ENCODE data around the gene SPAAR. TPM values are rescaled to one million over a fixed set of nuclear protein-coding genes. Genes with fewer than 3 reads are reported as not detected.
A peak's percentile ranks its signal among the peaks of the same experiment; 100 is the strongest.

Gene SPAAR
- total and polyA plus RNA-seq, 9 of the 15 experiments (the other 6 are each of a cell fraction or from before 2014, with no cell fraction given): not detected

DNA sequence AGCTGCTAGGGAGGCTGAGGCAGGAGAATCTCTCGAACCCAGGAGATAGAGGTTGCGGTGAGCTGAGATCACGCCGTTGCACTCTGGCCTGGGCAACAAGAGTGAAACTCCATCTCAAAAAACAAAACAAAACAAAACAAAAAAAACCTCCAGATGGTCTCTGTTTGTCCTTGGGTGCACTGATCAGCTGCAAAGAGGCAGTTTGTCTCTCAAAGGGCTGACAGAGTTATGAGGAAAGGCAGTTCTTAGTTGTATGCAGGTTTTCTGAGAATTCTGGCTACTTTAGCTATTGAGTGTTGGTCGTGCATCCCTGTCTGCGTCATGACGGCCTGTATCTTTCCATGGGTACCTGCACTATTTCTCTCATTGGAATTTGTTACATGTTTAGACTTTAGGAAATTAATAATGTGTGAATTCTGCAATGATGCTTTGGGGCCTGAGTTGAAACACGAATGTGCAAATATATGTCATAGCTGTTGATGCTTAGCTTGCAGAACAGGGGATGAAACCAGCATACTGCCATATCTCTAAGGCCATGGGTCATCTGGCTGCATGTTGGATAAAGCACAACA is 30.5 kb downstream of the SPAAR start (continued):
- no peak for TF ChIP-seq MED1 (CRISPR knock-in tag; IDR thresholded peaks at IDR 0.05; ENCODE audit: borderline replicate concordance)
- TF ChIP-seq, protein P1, sequence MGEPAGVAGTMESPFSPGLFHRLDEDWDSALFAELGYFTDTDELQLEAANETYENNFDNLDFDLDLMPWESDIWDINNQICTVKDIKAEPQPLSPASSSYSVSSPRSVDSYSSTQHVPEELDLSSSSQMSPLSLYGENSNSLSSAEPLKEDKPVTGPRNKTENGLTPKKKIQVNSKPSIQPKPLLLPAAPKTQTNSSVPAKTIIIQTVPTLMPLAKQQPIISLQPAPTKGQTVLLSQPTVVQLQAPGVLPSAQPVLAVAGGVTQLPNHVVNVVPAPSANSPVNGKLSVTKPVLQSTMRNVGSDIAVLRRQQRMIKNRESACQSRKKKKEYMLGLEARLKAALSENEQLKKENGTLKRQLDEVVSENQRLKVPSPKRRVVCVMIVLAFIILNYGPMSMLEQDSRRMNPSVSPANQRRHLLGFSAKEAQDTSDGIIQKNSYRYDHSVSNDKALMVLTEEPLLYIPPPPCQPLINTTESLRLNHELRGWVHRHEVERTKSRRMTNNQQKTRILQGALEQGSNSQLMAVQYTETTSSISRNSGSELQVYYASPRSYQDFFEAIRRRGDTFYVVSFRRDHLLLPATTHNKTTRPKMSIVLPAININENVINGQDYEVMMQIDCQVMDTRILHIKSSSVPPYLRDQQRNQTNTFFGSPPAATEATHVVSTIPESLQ (CRISPR knock-in tag; IDR thresholded peaks at IDR 0.05): no peak

DNA sequence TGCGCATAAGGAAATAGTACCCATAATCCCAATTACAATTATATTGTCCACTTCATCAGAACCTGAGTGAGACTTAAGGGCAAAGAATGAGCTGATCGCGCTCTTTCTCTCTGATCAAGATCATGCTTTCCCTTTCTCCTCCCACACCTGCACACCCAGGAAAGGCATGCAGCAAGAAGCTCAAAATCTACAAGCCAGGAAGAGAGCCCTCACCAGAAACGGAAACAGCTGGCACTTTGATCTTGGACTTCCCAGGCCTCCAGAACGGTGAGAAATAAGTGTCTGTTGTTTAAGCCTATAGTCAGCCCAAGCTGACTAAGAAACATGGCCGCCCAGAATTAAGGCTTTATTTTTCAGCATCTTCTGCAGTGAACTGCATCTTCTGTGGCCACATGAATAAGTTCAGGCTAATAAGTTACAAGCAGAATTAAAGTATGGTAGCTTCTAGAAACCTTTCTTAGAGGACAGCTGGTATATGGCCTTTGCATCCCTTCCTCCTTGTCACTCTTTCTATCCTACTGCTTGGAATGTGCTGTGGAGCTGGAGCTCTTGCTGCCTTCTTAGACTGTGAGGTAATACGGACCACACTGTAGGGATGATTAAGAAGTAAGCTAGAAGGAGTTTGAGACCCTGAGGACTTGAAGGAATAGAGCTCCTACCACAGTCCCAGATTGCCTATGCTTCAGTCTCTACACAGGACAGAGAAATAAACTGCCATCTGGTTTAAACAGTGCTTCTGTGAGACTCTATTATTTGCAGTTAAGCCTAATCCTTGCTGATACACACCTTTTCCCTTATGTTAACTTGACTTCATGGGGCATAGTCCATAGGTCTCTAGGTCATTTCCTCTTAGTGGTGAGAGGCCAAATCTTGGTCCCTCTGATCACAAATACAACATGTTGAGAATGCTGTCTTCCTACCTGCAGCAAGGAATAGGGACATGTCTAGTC is 31.4 kb downstream of the SPAAR start:
- no peak for TF ChIP-seq ZNF76 (CRISPR knock-in tag; IDR thresholded peaks at IDR 0.05; ENCODE audit: borderline replicate concordance)
- no peak for TF ChIP-seq YY1 (IDR thresholded peaks at IDR 0.05; ENCODE audit: borderline replicate concordance in 1 of 3, control insufficient read depth in 1 of 3, extremely low read depth in 1 of 3, insufficient read depth in 3 of 3, insufficient read length in 1 of 3, insufficient replicate concordance in 2 of 3, low read depth in 1 of 3, low read length in 2 of 3)
- intact Hi-C loops (cut with micrococcal nuclease) (no loop called here), in situ Hi-C loops (cut with MboI) (no loop called here)
- no peaks in the 10 kb centered on the region; the same call in 2 of the 3 replicates for H3K36me3 ChIP-seq (ENCODE audit: control insufficient read depth, insufficient read depth, low read length)
- no peaks in the 10 kb centered on the region for H3K9me3 ChIP-seq (replicated peaks; ENCODE audit: control insufficient read depth, insufficient read depth, low read depth, low read length)
- H2AFZ ChIP-seq (ENCODE audit: low read depth, low read length): peak overlapping the region; percentile 64
- no peaks in the 10 kb centered on the region for H3K9me1 ChIP-seq (ENCODE audit: control insufficient read depth, insufficient read depth, low read length)
- H4K20me1 ChIP-seq (replicated peaks; ENCODE audit: control insufficient read depth, insufficient read depth, low read length): no peaks in the 10 kb centered on the region
- H3K4me2 ChIP-seq (ENCODE audit: insufficient read depth, low read length): no peak overlapping the region
- ChIA-PET CTCF (ENCODE audit: low intra/inter-chr PET ratio) (no interaction called here), POLR2A (interaction anchor here (1.6 to 2.4 kb wide), 2 partner anchors 12 to 17 kb away, joined by 4 to 10 read pairs; no protein-coding TSS in a partner anchor)
- no peak overlapping the region for H3K4me3 ChIP-seq
- peaks cover 2 to 3% of the 10 kb centered on the region in 2 experiments; a peak in 3 of 5 replicates for H3K4me1 ChIP-seq (replicated peaks in 1 of 2; ENCODE audit: control insufficient read depth in 2 of 2, insufficient read depth in 2 of 2, low read length in 2 of 2)
- DNase-seq (ENCODE audit: extremely low read depth in 1 of 4, low spot score in 3 of 4) (no peak), ATAC-seq (no peak), FAIRE-seq (no peak)
- no peaks in the 10 kb centered on the region for H3K27me3 ChIP-seq (ENCODE audit: control insufficient read depth in 2 of 2, insufficient read depth in 2 of 2, low read length in 2 of 2)
- no peaks in the 10 kb centered on the region for H3K79me2 ChIP-seq (ENCODE audit: control insufficient read depth, insufficient read depth, low read length)
- no peak overlapping the region for H3K9ac ChIP-seq (ENCODE audit: insufficient read depth in 1 of 2, low read depth in 2 of 2, low read length in 2 of 2)
- H3K27ac ChIP-seq (ENCODE audit: extremely low read depth, low read depth, low read length): no peak overlapping the region
- BruUV-seq (replicated peaks): no TSS peak
- 29% methylated on average over 7 of the region's 7 CpGs for WGBS (ENCODE audit: insufficient coverage, low coverage, missing lambda C conversion rate)

Data from K562 (cell line).